ENCODE measurements around the gene NAV3. TPM values are rescaled to one million over a fixed set of nuclear protein-coding genes. Genes with fewer than 3 reads are reported as not detected.
A peak's percentile ranks its signal among the peaks of the same experiment; 100 is the strongest.

Gene NAV3
- total RNA-seq, 1 donor from 2014 or later, result 10.8 TPM

DNA sequence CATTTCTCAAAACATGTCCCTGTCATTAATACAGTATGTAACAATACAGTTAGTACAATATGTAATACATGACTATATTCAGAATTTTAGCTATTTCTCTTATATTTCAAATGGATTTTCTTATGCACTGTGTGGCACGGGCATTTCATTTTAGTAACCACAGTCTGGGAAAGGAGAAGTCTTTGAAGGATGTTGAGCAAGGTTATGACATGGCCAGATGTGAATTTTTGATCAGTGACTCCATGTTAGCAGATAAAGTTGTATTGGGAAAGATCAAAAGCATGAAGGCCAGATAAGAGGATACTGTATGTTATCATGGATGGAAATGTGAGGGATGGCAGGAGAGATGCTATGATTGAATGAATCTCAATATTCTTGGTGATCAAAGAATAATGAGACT lies 285.2 kb downstream of the NAV3 start:
- DNase-seq (ENCODE audit: low read depth in 2 of 2), result no peak

DNA sequence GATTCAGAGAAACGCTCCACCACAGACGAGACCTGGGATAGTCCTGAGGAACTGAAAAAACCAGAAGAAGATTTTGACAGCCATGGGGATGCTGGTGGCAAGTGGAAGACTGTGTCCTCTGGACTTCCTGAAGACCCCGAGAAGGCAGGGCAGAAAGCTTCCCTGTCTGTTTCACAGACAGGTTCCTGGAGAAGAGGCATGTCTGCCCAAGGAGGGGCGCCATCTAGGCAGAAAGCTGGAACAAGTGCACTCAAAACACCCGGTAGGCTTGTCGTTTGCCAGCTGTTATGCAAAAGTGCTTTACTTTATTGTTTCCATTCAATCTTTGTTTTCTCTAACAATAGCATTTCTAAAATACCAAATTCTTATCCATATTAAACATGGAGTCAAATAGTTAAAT lies 287.3 kb downstream of the NAV3 start:
- DNase-seq (ENCODE audit: low read depth in 2 of 2), result no peak

DNA sequence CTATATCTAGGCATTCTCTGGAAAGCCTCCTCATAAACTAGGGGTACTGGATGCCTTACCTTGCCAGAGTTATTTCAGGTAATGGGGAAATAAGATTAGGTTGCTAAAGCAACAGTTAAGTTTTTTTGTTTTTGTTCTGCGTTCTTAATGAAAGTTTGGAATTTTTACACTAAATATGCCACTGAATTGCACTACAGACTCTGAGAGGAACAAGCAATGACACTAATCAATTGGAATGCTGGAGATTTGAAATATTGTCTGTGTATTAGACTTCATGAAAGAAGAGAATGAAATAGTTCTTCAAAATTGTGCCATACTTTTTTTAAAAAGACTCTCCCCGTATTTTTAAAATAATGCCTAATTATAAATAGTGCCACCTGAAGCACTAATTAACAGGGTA lies 287.8 kb downstream of the NAV3 start:
- DNase-seq (ENCODE audit: low read depth in 2 of 2), result no peak

DNA sequence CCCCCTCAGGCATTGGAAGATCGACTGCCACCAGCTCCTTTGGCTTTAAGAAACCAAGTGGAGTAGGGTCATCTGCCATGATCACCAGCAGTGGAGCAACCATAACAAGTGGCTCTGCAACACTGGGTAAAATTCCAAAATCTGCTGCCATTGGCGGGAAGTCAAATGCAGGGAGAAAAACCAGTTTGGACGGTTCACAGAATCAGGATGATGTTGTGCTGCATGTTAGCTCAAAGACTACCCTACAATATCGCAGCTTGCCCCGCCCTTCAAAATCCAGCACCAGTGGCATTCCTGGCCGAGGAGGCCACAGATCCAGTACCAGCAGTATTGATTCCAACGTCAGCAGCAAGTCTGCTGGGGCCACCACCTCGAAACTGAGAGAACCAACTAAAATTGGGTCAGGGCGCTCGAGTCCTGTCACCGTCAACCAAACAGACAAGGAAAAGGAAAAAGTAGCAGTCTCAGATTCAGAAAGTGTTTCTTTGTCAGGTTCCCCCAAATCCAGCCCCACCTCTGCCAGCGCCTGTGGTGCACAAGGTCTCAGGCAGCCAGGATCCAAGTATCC lies 288.7 kb downstream of the NAV3 start:
- no peak for DNase-seq (ENCODE audit: low read depth in 2 of 2)

DNA sequence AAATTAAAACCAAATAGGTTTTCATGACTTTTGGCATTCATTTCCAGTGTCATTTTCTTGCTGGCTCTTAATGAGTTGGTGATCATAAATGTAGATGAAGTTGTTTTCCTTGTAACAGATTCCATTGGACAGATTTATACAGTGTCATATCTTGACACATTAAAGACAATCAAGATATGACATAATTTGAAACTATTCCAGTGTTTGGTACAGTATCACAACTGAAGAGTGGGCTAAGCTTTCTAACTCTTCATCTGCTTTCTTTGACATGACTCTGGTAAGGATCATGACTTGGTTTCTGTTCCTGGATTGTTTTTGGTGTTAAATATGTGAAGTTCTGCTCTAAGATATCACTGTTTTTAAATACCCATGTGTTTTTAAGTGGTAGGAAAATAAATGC lies 289.6 kb downstream of the NAV3 start:
- no peak for DNase-seq (ENCODE audit: low read depth in 2 of 2)

DNA sequence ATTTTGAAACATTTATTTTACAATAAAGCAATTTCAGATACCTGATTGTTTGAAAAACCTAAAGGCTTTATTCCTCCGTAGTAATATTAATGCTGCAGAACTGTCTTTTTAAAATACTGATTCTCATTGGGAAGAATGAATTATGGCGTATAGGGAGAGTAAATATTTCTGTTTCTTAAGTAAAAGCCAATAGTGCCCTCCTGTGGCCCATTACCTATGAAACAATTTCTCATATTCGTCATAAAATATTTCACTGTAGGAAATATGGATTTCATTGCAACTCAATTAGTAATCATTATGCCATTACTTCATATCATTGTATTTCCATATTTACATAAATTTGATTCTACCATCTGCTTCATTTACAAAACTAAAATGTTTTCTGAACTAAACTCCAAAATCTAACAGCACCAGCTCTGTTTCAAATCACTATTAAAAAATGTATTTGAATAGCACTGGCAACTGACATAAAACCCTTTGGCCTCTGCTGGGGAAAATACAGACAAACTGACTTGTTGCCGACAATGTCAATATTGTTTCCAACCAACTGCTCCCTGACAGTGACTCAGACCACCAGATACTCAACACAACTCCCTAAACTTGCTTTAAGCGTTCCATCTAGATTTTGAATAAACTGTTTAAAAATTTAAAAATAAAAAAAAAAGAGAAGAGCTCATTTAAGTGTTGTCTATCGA lies 290.3 kb downstream of the NAV3 start:
- DNase-seq (ENCODE audit: low read depth in 2 of 2), result peak; percentile 49 to 72

DNA sequence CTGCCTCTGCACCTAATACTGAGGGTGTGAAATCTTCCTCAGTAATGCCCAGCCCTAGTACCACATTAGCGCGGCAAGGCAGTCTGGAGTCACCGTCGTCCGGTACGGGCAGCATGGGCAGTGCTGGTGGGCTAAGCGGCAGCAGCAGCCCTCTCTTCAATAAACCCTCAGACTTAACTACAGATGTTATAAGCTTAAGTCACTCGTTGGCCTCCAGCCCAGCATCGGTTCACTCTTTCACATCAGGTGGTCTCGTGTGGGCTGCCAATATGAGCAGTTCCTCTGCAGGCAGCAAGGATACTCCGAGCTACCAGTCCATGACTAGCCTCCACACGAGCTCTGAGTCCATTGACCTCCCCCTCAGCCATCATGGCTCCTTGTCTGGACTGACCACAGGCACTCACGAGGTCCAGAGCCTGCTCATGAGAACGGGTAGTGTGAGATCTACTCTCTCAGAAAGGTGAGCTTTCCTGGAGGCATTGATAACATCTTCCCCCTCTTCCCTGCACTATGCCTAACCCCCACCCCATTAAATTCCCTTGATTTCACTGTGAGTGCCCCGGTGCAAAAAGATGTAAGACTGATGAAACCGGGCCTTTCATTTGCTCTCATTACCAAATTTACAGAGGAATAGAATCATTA lies 291.4 kb downstream of the NAV3 start:
- no peak for DNase-seq (ENCODE audit: low read depth in 2 of 2)

DNA sequence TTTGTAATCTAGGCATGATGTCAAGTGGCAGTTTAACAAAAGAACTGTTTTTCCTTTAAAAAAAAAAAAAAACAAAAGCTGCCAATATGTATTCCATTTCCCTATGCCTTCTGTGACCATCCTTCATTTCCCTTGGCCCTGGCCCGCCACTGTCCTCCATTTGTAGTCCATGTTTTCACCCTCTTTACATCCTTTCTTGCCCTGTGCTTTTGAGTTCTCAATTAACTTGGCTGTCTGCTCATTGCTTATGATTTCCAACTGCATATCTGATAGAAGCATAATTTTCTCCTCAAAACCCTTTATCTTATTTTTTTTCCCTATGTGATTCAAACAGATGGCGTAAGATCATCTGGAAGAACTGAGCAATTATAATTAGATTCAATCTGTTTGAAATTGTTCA lies 297.5 kb downstream of the NAV3 start:
- no peak for DNase-seq (ENCODE audit: low read depth in 2 of 2)

DNA sequence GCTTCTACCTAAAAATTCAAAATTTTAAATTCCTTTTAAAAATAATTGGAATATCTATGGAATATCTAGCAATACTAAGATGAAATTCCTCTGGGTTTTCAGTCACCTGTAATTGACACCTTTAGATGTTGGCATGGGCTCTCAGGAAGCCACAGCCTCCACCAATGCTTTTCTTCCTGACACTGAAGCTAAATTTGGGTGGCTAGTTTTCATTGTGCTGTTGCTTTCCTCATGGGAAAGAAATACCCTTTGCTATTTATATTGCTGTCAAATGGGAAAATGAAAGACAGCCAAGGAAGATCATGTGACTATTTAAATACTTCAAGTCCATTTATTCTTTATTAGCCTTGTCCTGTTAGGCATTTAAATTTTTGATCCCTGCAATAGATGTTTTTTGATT lies 313.0 kb downstream of the NAV3 start:
- DNase-seq (ENCODE audit: low read depth in 2 of 2), result no peak

DNA sequence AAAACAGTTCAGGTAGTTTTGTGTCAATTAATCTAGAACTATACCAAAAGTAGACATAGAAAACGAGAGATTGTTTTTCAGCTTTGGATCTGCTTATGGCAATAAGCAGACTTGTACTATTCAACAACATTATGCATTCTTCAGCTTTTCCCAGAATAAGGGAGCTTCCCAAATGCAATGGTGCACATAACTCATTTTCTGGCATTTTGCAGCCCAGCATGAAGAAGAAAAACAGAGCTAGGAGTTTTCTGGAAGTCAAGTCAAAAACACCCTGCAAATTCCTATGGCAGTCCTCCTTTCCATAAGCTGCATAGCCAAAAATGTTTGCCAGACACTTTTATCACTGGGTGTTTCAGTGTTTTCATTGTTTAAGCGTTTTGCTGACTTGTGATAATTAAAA lies 314.7 kb downstream of the NAV3 start:
- no peak for DNase-seq (ENCODE audit: low read depth in 2 of 2)

DNA sequence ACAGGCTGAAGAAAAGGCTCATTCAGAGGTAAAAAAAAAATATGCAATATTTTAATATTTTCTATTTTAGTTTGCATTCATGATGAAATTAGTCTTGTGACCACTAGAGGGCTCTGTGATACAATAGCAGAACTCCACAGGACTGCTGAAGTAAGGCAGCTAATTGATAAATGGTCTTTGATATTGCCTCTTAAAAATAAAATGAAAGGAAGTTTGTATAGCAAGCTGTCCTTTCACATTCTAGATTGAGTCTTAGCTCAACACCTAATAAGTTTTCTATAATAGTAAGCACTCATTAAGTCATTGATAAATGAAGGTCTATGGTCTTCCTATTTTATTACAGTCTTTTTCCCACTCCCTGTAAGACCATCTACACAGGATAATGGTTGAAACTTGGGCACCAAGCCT lies 315.7 kb downstream of the NAV3 start:
- DNase-seq (ENCODE audit: low read depth in 2 of 2), result peak; percentile 32 to 57

DNA sequence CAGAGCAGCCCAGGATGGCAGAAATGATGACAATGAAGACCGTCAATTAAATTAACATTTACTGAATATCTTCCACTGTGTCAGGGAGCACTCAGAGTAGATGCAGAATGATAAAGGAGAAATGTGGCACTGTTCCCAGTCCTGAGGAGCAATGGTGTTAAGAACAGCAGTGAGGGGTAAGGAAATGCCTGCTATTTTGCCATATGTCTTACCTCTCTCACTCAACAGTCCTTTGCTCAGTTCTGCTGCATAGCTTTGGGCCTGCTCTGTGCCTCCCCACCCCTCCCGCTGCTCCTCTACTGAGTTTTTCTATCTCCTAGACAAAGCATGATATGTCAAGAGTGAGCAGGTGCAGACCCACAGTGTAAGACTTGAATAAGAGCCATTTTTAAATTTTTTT lies 318.8 kb downstream of the NAV3 start:
- no peak for DNase-seq (ENCODE audit: low read depth in 2 of 2)

DNA sequence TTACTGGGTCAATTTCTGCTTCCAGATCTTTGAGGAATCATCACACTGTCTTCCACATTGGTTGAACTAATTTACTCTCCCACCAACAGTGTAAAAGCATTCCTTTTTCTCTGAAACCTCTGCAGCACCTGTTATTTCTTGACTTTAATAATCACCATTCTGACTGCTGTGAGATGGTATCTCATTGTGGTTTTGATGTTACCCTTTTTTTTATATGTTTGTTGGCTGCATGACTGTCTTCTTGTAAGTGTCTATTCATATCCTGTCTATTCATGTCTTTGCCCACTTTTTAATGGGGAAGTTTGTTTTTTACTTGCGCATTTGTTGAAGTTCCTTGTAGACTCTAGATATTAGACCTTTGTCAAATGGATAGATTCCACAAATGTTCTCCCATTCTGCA lies 324.9 kb downstream of the NAV3 start:
- no peak for DNase-seq (ENCODE audit: low read depth in 2 of 2)

DNA sequence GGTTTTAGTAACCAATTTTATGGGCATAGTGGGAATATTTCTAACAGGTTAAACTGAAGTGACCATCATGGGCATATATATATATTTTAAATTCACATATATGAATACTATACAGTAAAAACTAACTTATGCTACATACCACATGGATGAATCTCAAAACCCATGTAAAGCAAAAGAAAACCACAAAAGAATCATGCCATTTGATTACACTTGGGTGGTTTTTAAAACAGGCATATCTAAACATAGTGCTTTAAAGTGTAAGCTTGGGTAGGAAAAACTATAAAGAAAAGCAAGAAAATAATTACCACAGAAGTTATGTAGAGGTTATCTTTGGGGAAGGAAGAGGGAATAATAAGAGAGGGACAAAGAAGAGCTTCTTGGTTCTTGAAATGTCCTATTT lies 326.1 kb downstream of the NAV3 start:
- DNase-seq (ENCODE audit: low read depth in 2 of 2), result no peak

DNA sequence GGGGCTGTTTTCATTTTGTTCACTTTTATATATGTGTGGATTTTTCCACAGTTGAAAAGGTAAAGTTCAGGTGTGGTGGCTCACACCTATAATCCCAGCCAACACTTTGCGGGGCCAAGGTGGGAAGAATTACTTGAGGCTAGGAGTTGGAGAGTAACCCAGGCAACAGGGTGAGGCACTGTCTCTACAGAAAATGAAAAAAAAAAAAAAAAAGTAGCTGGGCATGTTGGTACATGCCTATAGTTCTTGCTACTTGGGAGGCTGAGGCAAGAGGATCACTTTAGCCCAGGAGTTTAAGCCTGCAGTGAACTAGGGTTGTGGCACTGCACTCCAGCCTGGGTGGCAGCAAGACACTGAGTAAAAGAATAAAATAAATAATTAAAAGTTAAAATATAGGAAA lies 326.5 kb downstream of the NAV3 start:
- no peak for DNase-seq (ENCODE audit: low read depth in 2 of 2)

DNA sequence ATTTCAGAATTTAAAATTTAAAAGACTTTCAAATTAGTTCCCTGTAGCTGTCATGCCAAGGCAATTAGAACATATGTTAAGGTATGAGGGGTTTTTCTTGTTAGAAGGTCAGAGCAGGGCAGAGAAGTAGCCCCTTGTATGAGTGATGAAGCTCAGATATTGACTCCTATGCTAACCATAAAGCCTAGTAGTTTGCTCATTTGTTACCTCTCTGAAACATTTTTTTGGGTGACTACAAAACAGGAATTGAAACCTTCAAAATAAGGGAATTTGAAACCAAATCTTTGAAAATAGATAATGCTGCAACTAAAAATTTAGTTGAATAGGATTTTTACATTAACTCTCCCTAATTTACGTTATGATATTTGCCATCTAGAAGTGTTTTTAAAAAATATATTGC lies 333.5 kb downstream of the NAV3 start:
- no peak for DNase-seq (ENCODE audit: low read depth in 2 of 2)

DNA sequence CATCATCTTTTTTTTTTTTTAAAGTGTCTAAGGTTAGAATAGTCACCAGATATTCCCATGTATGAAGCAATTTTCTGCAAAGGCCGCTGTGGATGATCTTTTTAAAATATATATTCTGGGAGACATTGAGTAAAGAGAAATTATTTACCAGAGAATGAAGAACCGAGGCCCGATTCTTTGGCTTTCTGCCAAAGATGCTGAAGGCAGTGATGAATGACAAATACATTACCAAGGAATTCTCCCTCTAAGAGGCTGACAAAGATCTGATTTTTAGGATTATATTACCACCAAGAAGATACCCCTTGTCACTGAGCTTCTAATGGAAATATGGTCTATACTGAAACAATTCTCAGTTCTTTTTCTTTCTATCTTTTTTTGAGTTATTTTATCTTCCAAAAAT lies 336.8 kb downstream of the NAV3 start:
- DNase-seq (ENCODE audit: low read depth in 2 of 2), result peak in 1 of 2 donors; percentile 26

DNA sequence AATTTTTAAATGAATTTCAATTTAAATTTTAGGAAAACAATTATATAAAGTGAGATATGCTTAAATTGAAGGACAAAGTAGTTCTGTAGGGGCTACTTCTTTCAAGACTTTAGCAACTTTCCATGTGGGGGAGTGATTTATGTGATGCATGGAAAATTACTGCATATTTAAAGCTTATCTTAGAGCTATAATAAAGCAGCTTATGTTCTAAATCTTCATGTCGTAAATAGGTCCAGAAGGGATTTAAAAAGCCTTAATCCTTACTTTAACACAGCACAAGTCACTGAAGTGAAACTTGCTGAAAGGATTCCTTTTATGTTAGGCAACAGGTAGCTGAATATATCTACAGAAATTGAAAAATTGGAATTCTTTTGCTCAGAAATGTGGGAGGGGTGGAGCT lies 340.4 kb downstream of the NAV3 start:
- DNase-seq (ENCODE audit: low read depth in 2 of 2), result no peak

DNA sequence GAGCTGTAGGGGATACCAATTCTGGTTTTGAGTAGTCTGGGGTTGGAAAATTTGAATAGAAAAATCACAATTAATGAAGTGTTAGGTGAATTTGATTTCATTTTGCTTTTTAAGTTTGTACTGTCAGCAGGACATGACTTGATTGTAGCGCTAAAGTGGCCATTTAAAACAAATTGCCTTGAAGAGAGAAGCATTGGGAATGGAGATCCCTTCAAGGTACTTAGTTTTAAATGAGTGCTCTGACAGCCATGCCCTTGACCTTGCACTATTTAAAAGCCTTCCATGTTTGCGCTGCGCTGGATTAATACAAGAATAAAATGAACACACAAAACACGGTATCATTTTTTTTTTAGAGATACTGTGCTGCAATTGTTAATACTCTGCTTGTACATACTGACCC lies 345.9 kb downstream of the NAV3 start:
- no peak for DNase-seq (ENCODE audit: low read depth in 2 of 2)

DNA sequence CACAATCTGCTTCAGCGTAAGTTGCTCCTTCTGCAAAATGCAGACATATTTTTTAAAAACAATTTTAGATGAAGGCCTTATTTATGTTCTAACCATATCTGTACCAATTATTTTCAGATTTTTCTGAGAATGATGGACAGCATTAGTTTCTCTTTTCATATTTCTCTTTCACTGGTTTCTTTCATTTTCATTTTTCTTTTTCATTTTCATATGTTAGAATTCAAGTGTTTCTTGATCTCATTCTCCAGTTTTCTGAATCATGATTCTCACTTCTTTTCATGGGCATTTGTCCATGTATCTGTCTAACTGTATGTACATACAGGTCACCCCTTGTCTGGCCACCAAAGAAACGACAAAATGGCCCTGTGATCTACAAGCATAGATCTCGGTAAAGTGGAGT lies 346.6 kb downstream of the NAV3 start:
- DNase-seq (ENCODE audit: low read depth in 2 of 2), result no peak

DNA sequence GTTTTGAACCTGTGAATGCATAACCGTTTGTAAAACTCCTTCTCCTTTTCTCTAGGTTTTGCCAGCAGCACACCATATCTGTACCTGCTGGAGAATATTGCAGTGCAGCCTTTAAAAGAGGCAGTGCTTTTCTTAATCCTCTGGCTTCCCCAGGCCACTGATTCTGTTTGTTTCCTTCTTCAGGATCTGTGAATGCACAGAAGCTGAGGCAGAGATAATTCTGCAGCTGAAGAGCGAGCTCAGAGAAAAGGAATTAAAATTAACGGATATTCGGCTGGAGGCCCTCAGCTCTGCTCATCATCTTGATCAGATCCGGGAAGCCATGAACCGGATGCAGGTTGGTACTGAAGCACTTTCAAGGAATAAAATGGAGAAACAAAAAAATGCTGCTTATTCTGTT lies 348.7 kb downstream of the NAV3 start:
- no peak for DNase-seq (ENCODE audit: low read depth in 2 of 2)

DNA sequence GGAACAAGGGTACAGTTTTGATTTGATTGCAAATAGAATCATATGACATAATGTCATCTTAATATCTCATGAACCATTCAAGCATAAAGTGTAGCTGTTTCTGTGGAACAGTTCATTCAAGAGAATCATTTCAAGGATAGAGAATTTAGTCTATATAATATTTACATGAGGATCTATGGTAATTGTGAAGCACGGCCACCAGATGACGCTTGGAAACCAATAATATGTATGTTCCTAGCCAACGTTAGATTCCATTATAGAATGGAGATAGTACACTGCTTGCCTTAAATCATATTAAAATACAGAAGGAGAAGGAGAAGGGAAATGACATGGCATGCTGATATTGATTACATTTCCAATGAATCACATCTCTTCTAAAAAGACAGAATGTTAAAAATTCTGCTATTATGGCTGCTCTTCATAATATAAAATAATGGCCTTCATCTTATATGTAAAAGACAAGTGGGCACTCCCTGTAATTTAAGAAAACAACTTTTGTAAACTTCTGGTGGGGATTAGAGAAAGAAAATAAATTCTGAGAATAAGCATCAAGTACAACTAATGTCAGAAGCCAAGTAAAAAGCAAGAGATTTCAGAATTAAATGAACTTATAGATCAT lies 351.0 kb downstream of the NAV3 start:
- DNase-seq (ENCODE audit: low read depth in 2 of 2), result peak in 1 of 2 donors; percentile 25

DNA sequence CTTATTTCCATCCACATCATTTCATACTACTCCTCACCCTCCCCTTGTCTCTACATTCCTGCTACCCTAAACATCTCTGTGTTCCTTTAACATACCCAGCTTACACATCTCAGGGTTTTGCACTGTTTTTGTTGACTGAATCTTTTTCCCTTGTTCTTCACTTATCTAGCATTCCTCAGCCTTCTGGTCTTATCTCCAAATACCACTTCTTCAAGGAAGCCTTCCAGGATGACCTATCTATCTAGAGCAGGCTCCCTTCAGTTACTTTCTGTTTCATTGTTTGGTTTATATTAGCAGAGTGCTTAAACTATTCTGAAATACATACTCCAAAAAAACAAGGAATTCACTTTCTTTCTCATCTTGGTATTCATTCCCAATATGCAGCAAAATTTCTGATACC lies 353.1 kb downstream of the NAV3 start:
- DNase-seq (ENCODE audit: low read depth in 2 of 2), result no peak

Data from dermis microvascular lymphatic vessel endothelial cell (primary cell).